Measurements from ENCODE around the gene ZNF546. TPM values are rescaled to one million over a fixed set of nuclear protein-coding genes. Genes with fewer than 3 reads are reported as not detected.

ZNF546 gene
- total RNA-seq, 2 experiments from 2014 or later: 2.3 to 9.3 TPM

GRCh38 chr19:40055049-40055448 lies 58.2 kb downstream of the ZNF546 start:
- no peak overlapping the region for H3K27ac ChIP-seq (ENCODE audit: low read depth, low read length, poor library complexity, severe bottlenecking)
- TF ChIP-seq EZH2phosphoT487 (IDR thresholded peaks at IDR 0.05; ENCODE audit: borderline replicate concordance, low read depth, low read length): no peak
- TF ChIP-seq CTCF (conservative IDR thresholded peaks at IDR 0.05; ENCODE audit: low read length): no peak
- intact Hi-C loops (cut with micrococcal nuclease; ENCODE audit: unreplicated experiment): no loop called here

GRCh38 chr19:40055832-40056504 lies 59.1 kb downstream of the ZNF546 start, which contains the start of gene ZNF780B:
TSS of gene ZNF780B (minus strand) at chr19:40056231. CDS start at chr19:40050332, 5,899 bp downstream.
- H4K20me1 ChIP-seq (ENCODE audit: insufficient read depth, low read length): no peaks in the 10 kb centered on the region
- peak; percentile 79 for DNase-seq (ENCODE audit: low spot score)
- no peaks in the 10 kb centered on the region for H3K9me2 ChIP-seq (ENCODE audit: insufficient read depth, low read length)
- H3K4me2 ChIP-seq (ENCODE audit: low read length): peak within 1 kb of the TSS; percentile 80
- peak within 1 kb of the TSS; percentile 89 for H2AFZ ChIP-seq (ENCODE audit: low read length)
- intact Hi-C loops (cut with micrococcal nuclease; ENCODE audit: unreplicated experiment): no loop called here
- peak within 1 kb of the TSS; percentile 73 for H3K4me3 ChIP-seq (ENCODE audit: low read depth, low read length, poor library complexity, severe bottlenecking)
- CTCF ChIA-PET (ENCODE audit: unreplicated experiment): no interaction called here
- peaks cover 34% of the 10 kb centered on the region for H3K9me3 ChIP-seq (ENCODE audit: low read length)
- no peaks in the 10 kb centered on the region; the same call in 1 of the 2 replicates for H3K36me3 ChIP-seq (ENCODE audit: insufficient read depth, low read length)
- TF ChIP-seq EZH2phosphoT487 (IDR thresholded peaks at IDR 0.05; ENCODE audit: borderline replicate concordance, low read depth, low read length): no peak
- TF ChIP-seq CTCF (conservative IDR thresholded peaks at IDR 0.05; ENCODE audit: low read length): no peak
- no TSS peak for BruUV-seq (replicated peaks)
- H3K79me2 ChIP-seq (ENCODE audit: insufficient read depth, low read depth, low read length): peaks cover 3% of the 10 kb centered on the region; the same call in 1 of the 2 replicates
- peaks cover 22% of the 10 kb centered on the region for H3K4me1 ChIP-seq (ENCODE audit: insufficient read depth, low read length, poor library complexity, severe bottlenecking)
- POLR2A ChIA-PET: interaction anchor here (0.7 to 0.9 kb wide), 3 partner anchors 16 to 227 kb away, joined by 3 to 4 read pairs (median 4); partner anchors contain the start of gene ZNF780A
- H3K27ac ChIP-seq (ENCODE audit: low read depth, low read length, poor library complexity, severe bottlenecking): peak within 1 kb of the TSS; percentile 8

More at GRCh38 chr19:40055049-40055448, 58.2 kb downstream of the ZNF546 start:
- H3K9me2 ChIP-seq (ENCODE audit: insufficient read depth, low read length): no peaks in the 10 kb centered on the region
- DNase-seq (ENCODE audit: low spot score): no peak
- peaks cover 33% of the 10 kb centered on the region for H3K9me3 ChIP-seq (ENCODE audit: low read length)
- H3K4me3 ChIP-seq (ENCODE audit: low read depth, low read length, poor library complexity, severe bottlenecking): peak overlapping the region; percentile 73
- ChIA-PET POLR2A (interaction anchor here (0.6 to 1.1 kb wide), 4 partner anchors 17 to 1030 kb away, joined by 3 to 4 read pairs (median 4); no protein-coding TSS in a partner anchor), CTCF (ENCODE audit: unreplicated experiment) (no interaction called here)
- H3K4me2 ChIP-seq (ENCODE audit: low read length): peak overlapping the region; percentile 80
- BruUV-seq (replicated peaks): no TSS peak
- H3K36me3 ChIP-seq (ENCODE audit: insufficient read depth, low read length): peaks cover 4% of the 10 kb centered on the region; the same call in 1 of the 2 replicates
- no peak overlapping the region for H2AFZ ChIP-seq (ENCODE audit: low read length)
- peaks cover 3% of the 10 kb centered on the region; the same call in 1 of the 2 replicates for H3K79me2 ChIP-seq (ENCODE audit: insufficient read depth, low read depth, low read length)
- H4K20me1 ChIP-seq (ENCODE audit: insufficient read depth, low read length): no peaks in the 10 kb centered on the region
- H3K4me1 ChIP-seq (ENCODE audit: insufficient read depth, low read length, poor library complexity, severe bottlenecking): peaks cover 22% of the 10 kb centered on the region

- BruUV-seq (replicated peaks): no TSS peak
- Histone ChIP-seq H3K9me2 (ENCODE audit: insufficient read depth, low read length) (no peaks in the 10 kb centered on the region), H3K27ac (ENCODE audit: low read depth, low read length, poor library complexity, severe bottlenecking) (no peak overlapping the region), H3K4me3 (ENCODE audit: low read depth, low read length, poor library complexity, severe bottlenecking) (peak overlapping the region; percentile 73), H2AFZ (ENCODE audit: low read length) (peak overlapping the region; percentile 89), H4K20me1 (ENCODE audit: insufficient read depth, low read length) (no peaks in the 10 kb centered on the region), H3K36me3 (ENCODE audit: insufficient read depth, low read length) (no peaks in the 10 kb centered on the region; the same call in 1 of the 2 replicates), H3K79me2 (ENCODE audit: insufficient read depth, low read depth, low read length) (peaks cover 3% of the 10 kb centered on the region; the same call in 1 of the 2 replicates), H3K4me2 (ENCODE audit: low read length) (peak overlapping the region; percentile 80), H3K9me3 (ENCODE audit: low read length) (peaks cover 36% of the 10 kb centered on the region), H3K4me1 (ENCODE audit: insufficient read depth, low read length, poor library complexity, severe bottlenecking) (peaks cover 22% of the 10 kb centered on the region)
- ChIA-PET CTCF (ENCODE audit: unreplicated experiment) (no interaction called here), POLR2A (interaction anchor here (0.7 to 0.9 kb wide), 2 partner anchors 35 to 226 kb away, joined by 3 to 4 read pairs; partner anchors contain the start of gene ZNF780A)
- TF ChIP-seq CTCF (conservative IDR thresholded peaks at IDR 0.05; ENCODE audit: low read length) (no peak), EZH2phosphoT487 (IDR thresholded peaks at IDR 0.05; ENCODE audit: borderline replicate concordance, low read depth, low read length) (no peak)
- DNase-seq (ENCODE audit: low spot score): no peak
- intact Hi-C loops (cut with micrococcal nuclease; ENCODE audit: unreplicated experiment): no loop called here
These were observed 59.6 kb downstream of the ZNF546 start for GRCh38 chr19:40056505-40056904.
